ENCODE measurements around the gene BICC1.
"Not testable (repeated sequence)": the region's sequence is repeated elsewhere in the genome, so short reads cannot be mapped to it uniquely, and the experiment has no call there.

Gene BICC1

GRCh38 chr10:58597211-58597610, 84.5 kb downstream of the BICC1 start:
- DNase-seq = not testable (repeated sequence)

GRCh38 chr10:58599927-58600553, 87.4 kb downstream of the BICC1 start:
- no peak for DNase-seq

GRCh38 chr10:58608351-58608750, 95.7 kb downstream of the BICC1 start:
- no peak for DNase-seq

GRCh38 chr10:58608826-58609531, 96.3 kb downstream of the BICC1 start:
- DNase-seq = no peak

GRCh38 chr10:58609532-58610150, 97.0 kb downstream of the BICC1 start:
- DNase-seq = no peak

- DNase-seq = no peak
Observed at GRCh38 chr10:58615237-58615935, 102.7 kb downstream of the BICC1 start.

- DNase-seq = no peak
Observed at GRCh38 chr10:58618158-58618676, 105.5 kb downstream of the BICC1 start.

- no peak for DNase-seq
Observed at GRCh38 chr10:58621379-58622077, 108.9 kb downstream of the BICC1 start.

- DNase-seq = no peak
Observed at GRCh38 chr10:58622246-58622645, 109.6 kb downstream of the BICC1 start.

GRCh38 chr10:58625070-58625469, 112.4 kb downstream of the BICC1 start:
- DNase-seq = no peak

- DNase-seq = no peak
Observed at GRCh38 chr10:58627392-58627791, 114.7 kb downstream of the BICC1 start.

GRCh38 chr10:58631715-58632114, 119.0 kb downstream of the BICC1 start:
- no peak for DNase-seq

- DNase-seq = no peak
Observed at GRCh38 chr10:58632216-58632615, 119.5 kb downstream of the BICC1 start.

- DNase-seq = no peak
Observed at GRCh38 chr10:58637352-58637751, 124.7 kb downstream of the BICC1 start.

- DNase-seq = no peak
Observed at GRCh38 chr10:58638388-58638787, 125.7 kb downstream of the BICC1 start.

GRCh38 chr10:58641095-58641531, 128.4 kb downstream of the BICC1 start:
- DNase-seq = no peak

GRCh38 chr10:58641708-58642107, 129.0 kb downstream of the BICC1 start:
- no peak for DNase-seq

- no peak for DNase-seq
Observed at GRCh38 chr10:58642283-58642682, 129.6 kb downstream of the BICC1 start.

- no peak for DNase-seq
Observed at GRCh38 chr10:58642916-58643428, 130.3 kb downstream of the BICC1 start.

GRCh38 chr10:58644311-58644710, 131.6 kb downstream of the BICC1 start:
- DNase-seq = no peak

Data from nucleus accumbens (tissue), 56 donors.